Omental fat pad (tissue), 4 donors: ENCODE results near the gene ADAMTSL2. TPM values are rescaled to one million over a fixed set of nuclear protein-coding genes. Genes with fewer than 3 reads are reported as not detected.

Experiments used
- ATAC-seq: fragments of 150-250 bp; one replicate; pipeline ENCODE4 v1.9.1; 2016; ENCODE audit warnings: mild to moderate bottlenecking, moderate library complexity; ENCODE audit not compliant: low FRiP score
- DNase-seq: peaks from one replicate; pipeline ENCODE4 v3.0.0-alpha.2; 2019; ENCODE audit warnings: low spot score
- total RNA-seq, 4 donors: library from RNA; depleted of rRNA; stranded (reverse); fragments of >200 nt; gene quantifications; one replicate each; pipeline ENCODE4 v1.1.0, GENCODE V29; 2016
- TF ChIP-seq, protein P1 (sequence below), 3 donors: fragments of 450-650 bp; IDR thresholded peaks; one replicate each; pipeline ENCODE4 v1.5.1; 2016 to 2017; ENCODE audit warnings: antibody characterized with exemption in 3 of 3, mild to moderate bottlenecking in 3 of 3, moderate library complexity in 2 of 3

ADAMTSL2 gene
- total RNA-seq, 4 donors from 2014 or later = 0.63 to 4.7 (median 1.4) TPM

DNA sequence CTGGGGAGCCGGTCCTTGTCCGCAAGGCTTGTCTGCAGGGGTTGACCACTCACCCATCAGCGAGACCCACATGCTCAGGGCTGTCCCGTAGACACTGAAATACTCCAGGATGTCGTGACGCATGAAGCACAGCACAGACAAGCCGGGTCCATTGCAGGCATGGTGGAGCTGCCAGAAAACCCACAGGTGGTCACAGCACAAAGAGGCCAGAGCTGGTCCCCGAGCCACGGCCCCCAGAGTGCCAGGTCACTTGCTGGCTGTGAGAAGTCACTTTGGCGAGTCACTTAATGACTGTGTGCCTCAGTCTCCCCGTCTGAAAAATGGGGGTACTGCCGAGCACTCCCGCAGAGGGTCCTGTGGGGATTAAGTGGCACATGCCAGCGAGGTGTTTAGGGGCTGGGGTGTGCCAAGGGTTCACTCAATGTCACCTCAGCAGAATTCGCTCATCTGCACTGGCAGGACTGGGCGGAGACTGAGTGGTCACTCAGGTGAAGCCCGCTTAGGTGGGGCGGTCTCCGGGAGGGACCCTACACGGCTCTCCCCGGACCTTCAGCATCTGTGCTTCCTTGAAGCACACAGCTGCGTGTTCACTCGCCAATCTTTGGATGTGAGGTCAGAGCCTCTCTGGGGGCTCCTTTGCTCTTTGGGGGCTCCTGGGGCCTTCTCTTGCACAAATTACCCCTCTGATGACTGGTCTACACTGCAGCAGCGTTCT, 14.2 kb upstream of the ADAMTSL2 start:
- TF ChIP-seq, protein P1, sequence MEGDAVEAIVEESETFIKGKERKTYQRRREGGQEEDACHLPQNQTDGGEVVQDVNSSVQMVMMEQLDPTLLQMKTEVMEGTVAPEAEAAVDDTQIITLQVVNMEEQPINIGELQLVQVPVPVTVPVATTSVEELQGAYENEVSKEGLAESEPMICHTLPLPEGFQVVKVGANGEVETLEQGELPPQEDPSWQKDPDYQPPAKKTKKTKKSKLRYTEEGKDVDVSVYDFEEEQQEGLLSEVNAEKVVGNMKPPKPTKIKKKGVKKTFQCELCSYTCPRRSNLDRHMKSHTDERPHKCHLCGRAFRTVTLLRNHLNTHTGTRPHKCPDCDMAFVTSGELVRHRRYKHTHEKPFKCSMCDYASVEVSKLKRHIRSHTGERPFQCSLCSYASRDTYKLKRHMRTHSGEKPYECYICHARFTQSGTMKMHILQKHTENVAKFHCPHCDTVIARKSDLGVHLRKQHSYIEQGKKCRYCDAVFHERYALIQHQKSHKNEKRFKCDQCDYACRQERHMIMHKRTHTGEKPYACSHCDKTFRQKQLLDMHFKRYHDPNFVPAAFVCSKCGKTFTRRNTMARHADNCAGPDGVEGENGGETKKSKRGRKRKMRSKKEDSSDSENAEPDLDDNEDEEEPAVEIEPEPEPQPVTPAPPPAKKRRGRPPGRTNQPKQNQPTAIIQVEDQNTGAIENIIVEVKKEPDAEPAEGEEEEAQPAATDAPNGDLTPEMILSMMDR (IDR thresholded peaks at IDR 0.05) = no peak
- DNase-seq (no peak), ATAC-seq (no peak)

DNA sequence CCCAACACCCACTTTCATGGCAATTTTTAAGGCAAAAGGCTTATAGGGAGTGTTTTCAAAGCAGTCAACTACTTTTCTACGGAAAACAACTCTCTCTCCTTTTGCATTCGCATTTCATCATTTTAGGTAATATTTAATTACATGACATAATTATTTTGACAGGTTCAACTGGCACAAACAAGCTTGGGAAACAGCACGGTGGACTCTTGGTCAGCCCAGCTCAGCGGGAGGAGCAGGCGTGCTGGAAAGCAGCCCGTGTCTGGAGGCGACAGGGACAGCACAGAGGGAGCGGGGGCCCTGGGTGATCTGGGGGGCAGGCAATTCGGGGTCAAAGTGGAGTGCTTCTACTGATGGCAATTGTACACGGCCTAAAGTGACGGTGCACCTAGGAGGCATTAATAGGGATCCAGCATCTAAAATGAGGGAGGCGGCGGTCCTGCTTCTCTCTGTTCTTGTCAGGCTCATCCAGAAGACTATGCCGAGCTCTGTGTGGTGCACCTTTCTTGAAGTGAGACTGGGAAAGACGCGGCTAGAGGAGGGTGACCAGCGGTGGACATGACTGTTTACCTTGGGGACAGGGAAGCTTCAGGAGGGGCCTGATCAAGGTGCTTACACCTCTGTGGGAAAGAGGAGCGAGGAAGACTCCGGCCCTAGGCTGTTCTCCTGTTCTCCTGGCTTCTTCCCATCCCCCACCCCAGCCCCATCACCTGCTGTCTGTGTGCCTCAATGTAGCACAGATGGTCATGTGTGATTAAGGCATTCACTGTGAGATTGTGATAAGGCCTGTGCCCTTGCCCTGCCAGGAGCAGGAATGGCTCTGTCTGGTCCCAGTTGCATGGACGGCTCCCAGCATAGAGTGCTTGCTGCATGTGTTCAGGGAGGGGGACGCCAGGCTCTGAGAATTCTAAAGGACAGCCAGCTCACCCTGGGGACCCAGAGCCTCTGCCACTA, 13.1 kb upstream of the ADAMTSL2 start:
- TF ChIP-seq, protein P1 (IDR thresholded peaks at IDR 0.05) = no peak
- no peak for ATAC-seq
- no peak for DNase-seq

DNA sequence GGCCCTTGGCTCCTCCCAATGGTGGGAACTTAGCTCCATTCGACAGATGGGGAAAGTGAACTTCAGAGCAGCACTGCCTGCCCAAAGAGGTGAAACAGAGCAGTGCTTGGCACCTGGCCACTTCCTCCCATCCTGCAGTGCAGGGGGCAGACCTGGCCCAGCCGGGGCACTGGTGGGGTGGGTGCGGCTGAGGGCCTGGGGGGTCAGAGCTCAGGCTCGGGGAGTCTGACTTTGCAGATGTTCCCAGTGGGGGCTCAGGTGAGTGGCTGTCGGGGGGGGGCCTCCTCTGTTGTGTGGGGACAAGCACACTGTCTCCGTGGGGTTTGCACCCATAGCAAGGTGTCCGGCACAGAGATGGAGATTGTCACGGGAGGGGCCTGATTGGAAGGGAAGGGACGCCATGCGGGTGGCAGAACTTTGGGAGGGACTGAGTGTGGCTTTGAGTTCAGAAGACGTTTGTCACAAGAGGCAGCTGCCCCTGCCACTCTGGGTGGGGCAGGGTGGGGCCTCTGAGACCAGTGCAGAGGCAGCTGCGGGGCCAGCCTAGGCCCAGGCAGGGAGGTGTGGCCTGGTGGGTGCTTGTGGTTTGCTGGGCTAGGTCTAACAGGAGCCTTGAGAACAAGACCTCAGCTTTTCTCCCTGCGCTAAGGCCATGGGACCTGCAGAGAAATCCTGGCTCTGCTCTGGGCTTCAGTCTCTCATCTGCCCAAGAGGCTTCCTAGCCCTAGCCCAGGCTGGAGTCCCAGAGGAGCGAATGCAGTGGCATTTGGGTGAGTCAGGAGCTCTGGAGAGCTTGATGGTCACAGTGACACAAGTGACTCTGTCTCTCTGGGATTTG, 12.2 kb upstream of the ADAMTSL2 start:
- ATAC-seq (no peak), DNase-seq (no peak)
- TF ChIP-seq, protein P1 (IDR thresholded peaks at IDR 0.05) = no peak

DNA sequence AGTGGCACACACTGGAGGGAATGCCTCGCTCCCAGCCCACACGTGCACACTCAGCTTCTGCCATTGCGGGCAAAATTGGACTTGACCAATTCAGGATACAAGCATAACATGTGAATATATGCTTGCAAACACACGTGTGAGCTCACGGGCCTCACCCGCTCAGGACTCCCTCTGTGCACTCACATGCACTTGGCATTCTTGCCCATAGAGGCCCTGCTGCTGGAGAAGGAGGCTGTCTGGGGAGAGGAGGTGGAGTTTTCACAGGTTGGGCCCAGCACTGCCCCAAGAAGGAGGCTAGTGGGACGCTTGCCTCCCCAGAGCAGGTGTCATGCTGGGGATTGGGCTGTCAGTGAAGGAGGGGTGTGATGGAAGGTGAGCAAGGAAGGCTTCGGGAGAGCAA, 11.4 kb upstream of the ADAMTSL2 start:
- TF ChIP-seq, protein P1 (IDR thresholded peaks at IDR 0.05) = no peak
- DNase-seq (no peak), ATAC-seq (no peak)

DNA sequence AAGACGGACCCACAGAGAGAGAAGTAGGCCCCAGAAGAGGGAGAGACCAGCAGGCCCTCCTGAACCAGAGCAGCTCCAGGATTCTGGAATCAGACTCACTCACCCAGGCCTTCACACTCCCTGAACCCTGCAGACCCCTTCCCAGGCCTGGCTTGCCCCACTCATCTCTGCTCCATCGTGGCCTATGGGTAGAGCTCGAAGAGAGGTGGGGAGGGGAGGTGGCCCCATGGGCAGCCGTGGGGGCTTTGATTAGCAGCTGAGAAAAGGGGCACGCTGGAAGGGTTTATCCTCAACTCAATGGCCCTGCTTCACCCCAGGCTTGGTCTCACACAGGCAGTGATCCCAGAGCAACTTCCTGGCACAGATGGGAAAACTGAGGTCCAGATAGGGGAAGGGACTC, 10.4 kb upstream of the ADAMTSL2 start:
- TF ChIP-seq, protein P1 (IDR thresholded peaks at IDR 0.05) = no peak
- DNase-seq = no peak
- ATAC-seq = no peak

DNA sequence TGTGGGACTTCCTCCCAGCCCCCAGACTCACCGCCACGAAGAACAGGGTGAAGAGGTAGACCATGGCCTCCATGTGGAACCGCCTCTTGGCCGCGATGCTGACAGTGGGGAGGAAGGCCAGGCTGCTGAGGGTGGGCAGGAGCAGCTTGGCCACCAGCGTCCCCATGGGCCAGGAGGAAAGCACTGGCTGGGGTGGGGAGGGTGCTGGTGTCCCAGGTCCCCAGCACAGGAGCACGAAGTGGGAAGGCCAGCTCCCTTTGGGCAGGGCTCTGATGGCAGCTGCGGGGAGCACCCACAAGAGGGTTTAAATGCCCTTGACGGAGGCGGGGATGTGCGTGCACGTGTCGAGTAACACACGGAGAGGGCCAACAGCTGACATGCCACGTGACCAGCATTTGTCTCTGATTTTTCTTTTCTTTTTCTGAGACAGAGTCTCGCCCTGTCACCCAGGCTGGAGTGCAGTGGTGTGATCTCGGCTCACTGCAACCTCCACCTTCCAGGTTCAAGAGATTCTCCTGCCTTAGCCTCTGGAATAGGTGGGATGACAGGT, 9.8 kb upstream of the ADAMTSL2 start, which contains the start of gene MYMK:
Gene MYMK (minus strand): TSS at position 281 of the 550 bp plus-strand sequence. CDS start 115 bp downstream, at position 166.
- DNase-seq (no peak), ATAC-seq (no peak)
- TF ChIP-seq, protein P1 (IDR thresholded peaks at IDR 0.05) = no peak
